GM18873 (cell line): Measurements from ENCODE around the gene SNTB2.
A peak's percentile ranks its signal among the peaks of the same experiment; 100 is the strongest.
"Not testable (repeated sequence)": the region's sequence is repeated elsewhere in the genome, so short reads cannot be mapped to it uniquely, and the experiment has no call there.

ENCODE experiments used
- ATAC-seq: cut with Tn5 transposase; IDR thresholded peaks from one replicate; pipeline ENCODE4 v1.9.1; 2021; ENCODE audit warnings: mild to moderate bottlenecking, moderate library complexity, moderate number of reproducible peaks; ENCODE audit not compliant: unreplicated experiment, low FRiP score

Gene SNTB2

DNA sequence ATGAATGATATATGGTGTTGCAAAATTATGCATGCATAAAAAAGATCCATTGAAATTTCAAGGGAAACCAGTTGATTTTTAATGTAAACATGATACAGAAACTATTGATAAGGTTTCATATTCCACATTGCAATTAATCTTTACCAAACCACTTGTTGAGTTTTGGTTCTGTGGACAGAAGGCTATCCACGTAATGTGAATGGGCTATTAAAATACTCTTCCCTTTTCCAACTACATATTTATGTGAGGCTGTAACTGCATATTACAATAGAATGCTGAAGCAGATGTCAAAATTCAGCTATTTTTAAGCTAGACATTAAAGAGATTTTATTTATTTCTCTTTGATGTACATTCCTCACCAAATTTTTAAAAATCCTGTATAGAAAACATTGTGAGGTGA lies 90.4 kb downstream of the SNTB2 start:
- no peak for ATAC-seq

DNA sequence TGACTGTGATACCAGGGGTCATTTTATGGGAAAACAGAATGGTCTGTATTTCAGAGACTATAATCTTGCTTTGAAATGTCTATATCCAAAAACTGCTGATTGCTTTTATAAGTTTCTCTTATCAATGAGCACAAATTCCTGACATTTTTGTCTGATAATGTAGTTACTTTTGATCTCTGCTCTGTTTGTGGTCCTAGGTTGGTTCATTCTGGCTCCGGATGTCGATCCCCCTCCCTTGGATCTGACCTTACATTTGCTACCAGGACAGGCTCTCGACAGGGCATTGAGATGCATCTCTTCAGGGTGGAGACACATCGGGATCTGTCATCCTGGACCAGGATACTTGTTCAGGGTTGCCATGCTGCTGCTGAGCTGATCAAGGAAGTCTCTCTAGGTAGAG lies 96.9 kb downstream of the SNTB2 start:
- ATAC-seq: no peak

DNA sequence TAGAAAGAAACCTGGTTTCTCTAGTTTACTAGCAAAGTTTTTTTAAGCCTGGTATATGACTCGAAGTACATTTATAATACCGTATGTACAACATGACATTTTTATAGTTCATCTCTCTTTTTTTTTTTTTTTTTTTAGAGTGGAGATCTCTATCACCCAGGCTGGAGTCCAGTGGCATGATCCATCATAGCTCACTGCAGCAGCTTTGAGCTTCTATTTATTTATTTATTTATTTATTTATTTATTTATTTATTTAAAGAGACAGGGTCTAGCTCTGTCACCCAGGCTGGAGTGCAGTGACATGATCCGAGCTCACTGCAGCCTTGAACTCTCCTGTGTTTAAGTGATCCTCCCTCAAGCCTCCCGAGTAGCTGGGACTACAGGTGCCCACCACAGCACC lies 98.3 kb downstream of the SNTB2 start:
- ATAC-seq: no peak

DNA sequence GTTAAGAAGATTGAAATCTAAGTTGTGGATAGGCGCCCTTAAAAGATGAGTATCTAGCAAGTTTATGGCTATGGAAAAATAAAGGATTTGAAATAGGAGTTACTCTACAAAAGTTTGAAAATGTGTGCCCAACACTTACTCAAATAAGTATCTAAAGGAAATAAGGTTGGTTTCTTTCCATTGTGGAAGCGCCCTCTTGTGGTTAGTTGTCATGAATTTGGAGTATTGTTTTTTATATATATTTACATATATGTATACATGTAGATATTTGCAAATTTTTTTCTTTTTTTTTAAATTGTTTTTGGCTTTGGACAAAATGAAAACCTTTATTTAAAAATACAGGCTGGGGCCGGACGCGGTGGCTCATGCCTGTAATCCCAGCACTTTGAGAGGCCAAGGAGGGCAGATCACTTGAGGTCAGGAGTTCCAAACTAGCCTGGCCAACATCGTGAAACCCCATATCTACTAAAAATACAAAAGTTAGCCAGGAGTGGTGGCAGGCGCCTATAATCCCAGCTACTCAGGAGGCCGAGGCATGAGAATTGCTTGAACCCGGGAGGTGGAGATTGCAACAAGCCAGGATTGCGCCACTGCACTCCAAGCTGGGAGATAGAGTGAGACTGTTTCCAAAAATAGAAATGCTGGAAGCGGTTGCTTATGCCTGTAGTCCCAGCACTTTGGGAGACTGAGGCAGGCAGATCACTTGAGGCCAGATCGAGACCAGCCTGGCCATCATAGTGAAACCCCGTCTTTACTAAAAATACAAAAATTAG lies 100.2 kb downstream of the SNTB2 start:
- no peak for ATAC-seq

- not testable (repeated sequence) for ATAC-seq
Measured at GRCh38 chr16:69291657-69292056, 104.7 kb downstream of the SNTB2 start.

DNA sequence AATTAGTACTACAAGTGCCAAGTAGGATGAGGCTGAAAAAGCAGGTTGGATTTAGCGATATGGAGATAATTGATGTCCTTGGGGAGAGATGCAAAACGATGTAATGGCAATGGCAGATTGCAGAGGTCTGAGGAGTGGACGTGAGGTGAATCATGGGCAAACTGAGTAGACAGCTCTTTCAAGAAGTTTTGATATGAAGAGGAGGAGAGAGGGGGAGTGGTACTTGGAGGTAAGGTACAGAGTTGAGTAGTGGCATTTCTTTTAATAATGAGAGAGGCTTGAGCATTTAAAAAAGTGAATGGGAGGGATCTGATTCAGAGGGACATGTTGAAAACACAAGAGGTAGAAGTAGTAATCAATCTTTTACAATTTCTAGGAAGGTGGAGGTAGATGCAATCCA lies 106.4 kb downstream of the SNTB2 start:
- no peak for ATAC-seq

- no peak for ATAC-seq
Measured at GRCh38 chr16:69294051-69294450, 107.1 kb downstream of the SNTB2 start.

- ATAC-seq: not testable (repeated sequence)
Measured at GRCh38 chr16:69296771-69297170, 109.8 kb downstream of the SNTB2 start.

- no peak for ATAC-seq
Measured at GRCh38 chr16:69298261-69298660, 111.3 kb downstream of the SNTB2 start.

- no peak for ATAC-seq
Measured at GRCh38 chr16:69301187-69301586, 114.2 kb downstream of the SNTB2 start.

DNA sequence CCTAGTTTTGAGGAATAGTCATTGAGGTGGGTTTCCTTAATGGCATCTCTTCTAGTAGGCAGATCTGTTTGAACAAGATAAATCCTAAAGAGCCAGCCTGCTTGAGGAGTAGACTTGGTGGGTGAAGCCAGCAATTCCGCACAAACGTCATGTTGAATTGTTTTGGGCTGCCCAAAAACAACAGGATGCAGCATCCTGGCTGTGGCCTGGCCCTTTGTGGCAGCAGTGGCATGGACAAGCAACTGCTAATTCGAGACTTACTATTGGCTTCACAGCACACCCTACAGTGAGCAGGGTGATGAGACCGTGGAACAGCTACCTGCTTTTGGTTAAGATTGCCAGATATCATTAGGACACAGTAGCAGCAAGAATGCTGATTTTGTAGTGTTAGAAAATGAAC lies 114.9 kb downstream of the SNTB2 start:
- ATAC-seq: no peak

DNA sequence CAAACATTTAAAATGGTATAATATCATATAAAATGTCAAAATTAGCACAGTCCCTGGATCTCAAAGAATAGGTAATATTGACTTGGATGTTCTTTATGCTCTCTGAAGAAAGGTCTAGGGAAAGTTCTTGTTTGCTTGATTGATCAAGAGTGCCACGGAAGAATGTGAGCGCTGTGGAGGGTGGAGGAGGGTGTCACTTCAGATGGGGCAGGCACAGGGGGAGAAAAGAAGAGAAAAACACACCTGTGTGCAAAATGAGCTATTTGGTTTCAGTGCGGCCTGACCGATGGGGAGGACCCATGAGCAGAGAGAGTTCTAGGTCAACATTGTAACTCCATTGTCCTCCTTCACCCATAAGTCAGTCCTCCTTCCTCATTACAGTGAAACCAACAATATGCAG lies 115.3 kb downstream of the SNTB2 start:
- no peak for ATAC-seq

DNA sequence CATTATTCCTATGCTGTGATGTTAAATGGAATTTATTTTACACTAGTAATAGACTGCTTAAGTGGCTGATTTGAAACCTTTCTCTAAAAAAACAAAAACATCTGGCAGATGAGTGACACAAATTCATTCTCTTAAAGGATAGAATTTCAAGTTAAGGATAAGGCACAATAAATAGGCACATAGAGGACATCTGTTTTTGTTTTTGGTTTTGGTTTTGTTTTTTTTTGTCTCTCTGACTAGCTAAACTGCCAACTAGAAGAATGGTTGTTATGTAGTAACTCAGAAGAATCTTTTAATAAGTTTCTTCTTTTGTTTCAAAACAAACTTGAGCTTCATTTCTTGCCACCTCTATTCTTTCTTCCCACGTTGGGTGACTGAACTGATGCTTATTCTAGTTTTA lies 119.1 kb downstream of the SNTB2 start:
- ATAC-seq: no peak

GRCh38 chr16:69307091-69307490 lies 120.1 kb downstream of the SNTB2 start:
- ATAC-seq: no peak

- no peak for ATAC-seq
Measured at GRCh38 chr16:69307856-69308255, 120.9 kb downstream of the SNTB2 start.

DNA sequence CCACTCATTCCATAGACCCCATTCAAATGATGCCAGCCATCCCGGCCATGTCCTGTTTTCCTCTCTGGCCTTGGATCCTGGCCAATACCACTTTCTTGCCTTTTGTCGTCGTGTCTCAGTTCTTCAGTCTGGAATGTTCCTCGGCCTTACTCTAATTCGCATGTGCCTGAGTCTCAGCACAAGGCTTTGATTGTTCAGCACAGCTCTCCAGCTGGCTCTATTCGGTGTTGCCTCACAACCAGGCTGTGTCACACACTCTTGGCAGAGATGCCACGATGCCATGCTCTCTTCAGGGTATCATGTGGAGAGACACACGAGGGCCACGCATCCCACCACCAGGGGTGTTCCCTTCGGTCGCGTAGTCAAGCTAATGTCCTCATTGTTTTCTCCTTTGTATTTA lies 122.4 kb downstream of the SNTB2 start:
- no peak for ATAC-seq

GRCh38 chr16:69310653-69311532 lies 123.9 kb downstream of the SNTB2 start, which contains the start of gene VPS4A:
Gene VPS4A (plus strand): TSS chr16:69311350. CDS start chr16:69311512, 162 bp downstream.
- peak; percentile 81 for ATAC-seq

GRCh38 chr16:69311533-69312387 lies 124.8 kb downstream of the SNTB2 start:
- ATAC-seq: peak; percentile 37

- no peak for ATAC-seq
Measured at GRCh38 chr16:69313469-69313868, 126.5 kb downstream of the SNTB2 start.

GRCh38 chr16:69314534-69314933 lies 127.6 kb downstream of the SNTB2 start:
- no peak for ATAC-seq
